GM12878 (cell line): Measurements from ENCODE around the gene RBP3. TPM values are rescaled to one million over a fixed set of nuclear protein-coding genes. Genes with fewer than 3 reads are reported as not detected.

Experiments
- ATAC-seq: fragments of 200-7000 bp; cut with Tn5 transposase; 3 replicates; pipeline ENCODE4 v1.9.1; 2020; ENCODE audit warnings: mild to moderate bottlenecking, moderate library complexity
- BruUV-seq: library from RNA; stranded (reverse); fragments of 400-500 nt; replicated peaks from 2 replicates; lab custom pipeline; 2021; lab: Mats Ljungman, UMichigan
- CTCF ChIA-PET: fragments of 300-600 bp; sonication (Branson Sonifier 250); formaldehyde crosslinking; extraction: SDS; loops from one replicate; lab custom pipeline; 2021; ENCODE audit warnings: inconsistent platforms; lab: Yijun Ruan, JAX
- POLR2A ChIA-PET: fragments of 350-600 bp; formaldehyde crosslinking; extraction: SDS; loops from one replicate; lab custom pipeline; 2021; ENCODE audit warnings: inconsistent platforms; lab: Charles Lee
- RAD21 ChIA-PET: fragments of 300-600 bp; sonication (Branson Sonifier 250); formaldehyde crosslinking; loops from one replicate; lab custom pipeline; 2023; ENCODE audit warnings: antibody characterized with exemption; ENCODE audit not compliant: unreplicated experiment; lab: Charles Lee
- SMC1A ChIA-PET: fragments of 300-600 bp; sonication (Branson Sonifier 250); formaldehyde crosslinking; loops from one replicate; lab custom pipeline; 2023; ENCODE audit not compliant: unreplicated experiment, uncharacterized antibody; lab: Charles Lee
- DNase-seq: peaks from one replicate; pipeline ENCODE4 v3.0.0-alpha.2; 2011; ENCODE audit warnings: low read depth, low spot score
- FAIRE-seq: peaks from 3 replicates; lab custom pipeline; 2011; peaks lifted over from hg19 to GRCh38; lab: Jason Lieb, UNC
- H2AFZ ChIP-seq: 2 replicates; pipeline ENCODE4 v1.6.0; 2011; ENCODE audit warnings: low read depth, low read length, control low read depth; ENCODE audit not compliant: control insufficient read depth
- H3K27ac ChIP-seq: 2 replicates; pipeline ENCODE4 v1.5.1; 2011; ENCODE audit warnings: control low read depth; ENCODE audit not compliant: control insufficient read depth, insufficient read depth
- H3K27me3 ChIP-seq, 2 experiments: replicated peaks in 1 of 2; 2 replicates each; pipeline versions ENCODE4 v1.6.0 to v1.6.1; 2011; ENCODE audit warnings: low read length in 1 of 2; ENCODE audit not compliant: control insufficient read depth in 2 of 2, insufficient read depth in 2 of 2
- H3K36me3 ChIP-seq, 2 experiments: 2 replicates each; pipeline ENCODE4 v1.5.1; 2011; ENCODE audit warnings: low read length in 1 of 2; ENCODE audit not compliant: control insufficient read depth in 2 of 2, insufficient read depth in 2 of 2
- H3K4me1 ChIP-seq: 2 replicates; pipeline ENCODE4 v1.6.1; 2011; ENCODE audit warnings: mild to moderate bottlenecking, low read length, moderate library complexity, mixed read lengths; ENCODE audit not compliant: control insufficient read depth, insufficient read depth
- H3K4me2 ChIP-seq: 2 replicates; pipeline ENCODE4 v1.6.0; 2011; ENCODE audit warnings: control low read depth; ENCODE audit not compliant: control insufficient read depth, insufficient read depth
- H3K4me3 ChIP-seq: fragments of 200-600 bp; sonication (generic); 2 replicates; pipeline ENCODE4 v1.5.1; 2016
- H3K79me2 ChIP-seq: 2 replicates; pipeline ENCODE4 v1.6.0; 2011; ENCODE audit warnings: low read length; ENCODE audit not compliant: control insufficient read depth, insufficient read depth
- H3K9ac ChIP-seq: 2 replicates; pipeline ENCODE4 v1.8.0; 2011; ENCODE audit warnings: low read length, control low read depth, mixed read lengths; ENCODE audit not compliant: control insufficient read depth, insufficient read depth
- H3K9me3 ChIP-seq: replicated peaks from 3 replicates; pipeline ENCODE4 v1.5.1; 2011; ENCODE audit warnings: mild to moderate bottlenecking, low read length; ENCODE audit not compliant: control insufficient read depth, insufficient read depth
- H4K20me1 ChIP-seq: 2 replicates; pipeline ENCODE4 v1.6.0; 2011; ENCODE audit not compliant: control insufficient read depth, insufficient read depth
- ASH2L ChIP-seq: fragments of 300-600, 200-600 bp; sonication (generic); IDR thresholded peaks from 2 replicates; pipeline ENCODE4 v1.6.1; 2017; ENCODE audit warnings: low read depth, mild to moderate bottlenecking, borderline replicate concordance
- BCL11A ChIP-seq: IDR thresholded peaks from 2 replicates; pipeline ENCODE4 v1.6.1; 2011; ENCODE audit warnings: low read depth, low read length
- CBFB ChIP-seq: IDR thresholded peaks from 2 replicates; pipeline ENCODE4 v1.6.1; 2016; ENCODE audit warnings: antibody characterized with exemption, low read depth
- CREB1 ChIP-seq: IDR thresholded peaks from 2 replicates; pipeline ENCODE4 v1.6.1; 2012; ENCODE audit warnings: low read depth, mild to moderate bottlenecking, inconsistent platforms
- EZH2 ChIP-seq: IDR thresholded peaks from 2 replicates; pipeline ENCODE4 v1.6.1; 2012; ENCODE audit warnings: low read depth, mild to moderate bottlenecking, control low read depth, inconsistent platforms, low read length, borderline replicate concordance; ENCODE audit not compliant: control insufficient read depth
- JUNB ChIP-seq: IDR thresholded peaks from 2 replicates; pipeline ENCODE4 v1.6.1; 2016; ENCODE audit warnings: antibody characterized with exemption, mild to moderate bottlenecking
- NFIC ChIP-seq: IDR thresholded peaks from 2 replicates; pipeline ENCODE4 v1.6.1; 2012; ENCODE audit warnings: low read depth, mild to moderate bottlenecking, inconsistent platforms, low read length, moderate library complexity
- NFYA ChIP-seq: IDR thresholded peaks from 2 replicates; pipeline ENCODE4 v1.6.1; 2011; ENCODE audit warnings: low read depth, mild to moderate bottlenecking, low read length, improper control_type of control experiment, borderline replicate concordance
- NFYB ChIP-seq: IDR thresholded peaks from 2 replicates; pipeline ENCODE4 v1.6.1; 2011; ENCODE audit warnings: low read depth, mild to moderate bottlenecking, low read length, improper control_type of control experiment, moderate library complexity; ENCODE audit not compliant: insufficient read depth
- POLR2AphosphoS2 ChIP-seq: IDR thresholded peaks from 2 replicates; pipeline ENCODE4 v1.6.1; 2011; ENCODE audit warnings: low read depth, mild to moderate bottlenecking, low read length, improper control_type of control experiment, moderate library complexity
- RAD51 ChIP-seq: fragments of 450-650 bp; IDR thresholded peaks from 2 replicates; pipeline ENCODE4 v1.6.1; 2016; ENCODE audit warnings: moderate library complexity, mild to moderate bottlenecking, inconsistent platforms
- RB1 ChIP-seq: fragments of 450-650 bp; formaldehyde crosslinking; IDR thresholded peaks from 2 replicates; pipeline ENCODE4 v1.6.1; 2017; ENCODE audit warnings: mild to moderate bottlenecking, borderline replicate concordance
- RBBP5 ChIP-seq: fragments of 200-600 bp; sonication (generic); conservative IDR thresholded peaks from 2 replicates; pipeline ENCODE4 v1.6.1; 2016
- SPI1 ChIP-seq: IDR thresholded peaks from 2 replicates; pipeline ENCODE4 v1.6.1; 2011; ENCODE audit warnings: low read depth, mild to moderate bottlenecking, low read length, moderate library complexity, borderline replicate concordance; ENCODE audit not compliant: insufficient read depth
- SREBF1 ChIP-seq: IDR thresholded peaks from 2 replicates; pipeline ENCODE4 v1.6.1; 2012; ENCODE audit warnings: mild to moderate bottlenecking, low read length
- SUZ12 ChIP-seq: fragments of 200-600 bp; sonication (generic); IDR thresholded peaks from one replicate; pipeline ENCODE4 v1.6.1; 2018; ENCODE audit warnings: antibody characterized with exemption, mild to moderate bottlenecking; ENCODE audit not compliant: unreplicated experiment
- ZNF207 ChIP-seq: fragments of 450-650 bp; IDR thresholded peaks from 2 replicates; pipeline ENCODE4 v1.6.1; 2014; ENCODE audit warnings: antibody characterized with exemption, mild to moderate bottlenecking, borderline replicate concordance
- ZNF274 ChIP-seq: IDR thresholded peaks from one replicate; pipeline ENCODE4 v1.8.0; 2011; ENCODE audit not compliant: insufficient read length, insufficient read depth
- WGBS: methylation state at CpG from one replicate; pipeline ENCODE4 v1.1.6; 2016; ENCODE audit warnings: low lambda C conversion rate; ENCODE audit not compliant: insufficient replicate concordance, insufficient coverage; ENCODE audit errors: missing lambda C conversion rate; 5-methylcytosine and 5-hydroxymethylcytosine counted together
- in situ Hi-C: fragments of 300-500 bp; cut with MboI; formaldehyde crosslinking; loops from 9 replicates; pipeline ENCODE4 v1.14.3; 2018; ENCODE audit warnings: mixed read lengths
- intact Hi-C: fragments of 100-400 bp; cut with micrococcal nuclease; formaldehyde crosslinking; loops from one replicate; pipeline ENCODE4 v1.14.2; 2022; ENCODE audit not compliant: unreplicated experiment
- polyA plus RNA-seq, 11 experiments: library from polyadenylated mRNA; depleted of rRNA in 4 of 11; unstranded in 6 of 11; stranded (reverse) in 5 of 11; fragments of >200 nt; fragmentation: Nextera tagmentation in 4 of 11; fragmentation: Illumina TruSeq in 1 of 11; extraction: Ambion mirVana in 4 of 11; extraction: Trizol in 1 of 11; gene quantifications; 1 replicate in 1 of 11; 2 replicates in 10 of 11; pipeline versions ENCODE4 v1.2.1 to v1.2.3, GENCODE V29; 2011 to 2016; ENCODE audit warnings: inconsistent platforms in 2 of 11, missing spikeins in 2 of 11, low read depth in 1 of 11
- total RNA-seq, 4 experiments: library from RNA; depleted of rRNA in 3 of 4; stranded (reverse); fragments of >200 nt in 3 of 4; fragmentation: Illumina TruSeq in 1 of 4; extraction: Trizol in 1 of 4; gene quantifications; 2 replicates each; pipeline versions ENCODE4 v1.2.1 to v1.2.3, GENCODE V29; 2013 to 2021
- TF ChIP-seq, protein P1 (sequence below): fragments of 450-650 bp; IDR thresholded peaks from 2 replicates; pipeline ENCODE4 v1.6.1; 2014; ENCODE audit warnings: mild to moderate bottlenecking

RBP3 gene
- total and polyA plus RNA-seq, 10 of the 15 experiments (the other 5 are each of a cell fraction or from before 2014, with no cell fraction given), result not detected

DNA sequence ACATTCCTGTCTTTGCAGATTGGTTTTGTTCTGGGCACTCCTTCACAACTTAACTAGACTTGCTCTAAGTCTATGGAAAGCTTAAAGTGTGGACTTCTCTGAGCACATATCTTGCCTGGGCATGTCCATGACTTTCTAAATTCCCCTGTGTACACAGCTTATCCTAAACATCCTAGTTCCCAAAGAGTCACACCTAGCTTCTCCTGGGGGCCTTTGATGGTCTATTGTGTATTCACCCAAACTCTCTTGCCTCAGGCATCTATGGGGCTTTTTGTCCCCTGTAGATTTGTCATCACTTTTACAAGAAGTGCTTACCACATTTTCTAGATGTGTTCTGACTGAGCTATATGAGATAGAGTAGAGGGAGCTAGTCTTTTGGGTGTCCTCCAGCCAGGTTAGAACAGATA, 48.2 kb downstream of the RBP3 start (continued):
- no peak for TF ChIP-seq POLR2AphosphoS2
- TF ChIP-seq NFYB, result no peak
- TF ChIP-seq, all 136 proteins: peak for 0

DNA sequence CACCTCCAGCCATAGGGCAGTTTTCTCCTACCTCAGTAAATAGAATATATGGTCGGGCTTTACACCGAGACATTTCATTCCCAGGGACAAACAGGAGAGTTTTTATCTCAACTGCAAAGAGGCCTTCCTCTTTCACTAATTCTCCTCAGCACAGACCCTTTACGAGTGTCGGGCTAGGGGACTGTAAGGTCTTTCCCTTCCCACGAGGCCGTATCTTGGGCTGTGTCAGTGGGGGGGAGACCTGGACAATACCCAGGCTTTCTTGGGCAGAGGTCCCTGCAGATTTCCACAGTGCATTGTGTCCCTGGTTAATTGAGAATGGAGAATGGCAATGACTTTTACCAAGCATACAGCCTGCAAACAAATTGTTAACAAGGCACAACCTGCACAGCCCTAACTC, 49.1 kb downstream of the RBP3 start:
- ChIA-PET POLR2A (no interaction called here), CTCF (no interaction called here), RAD21 (no interaction called here), SMC1A (no interaction called here)
- no peak for TF ChIP-seq CBFB
- TF ChIP-seq SUZ12, result no peak
- TF ChIP-seq RAD51, result no peak
- TF ChIP-seq NFIC, result no peak
- no peak for TF ChIP-seq JUNB
- TF ChIP-seq BCL11A, result no peak
- TF ChIP-seq SREBF1, result no peak
- TF ChIP-seq ZNF207, result no peak
- TF ChIP-seq ZNF274, result no peak
- no peak for TF ChIP-seq RBBP5
- no peak for TF ChIP-seq ASH2L
- no peak for TF ChIP-seq RB1
- TF ChIP-seq SPI1, result no peak
- TF ChIP-seq NFYA, result no peak
- TF ChIP-seq CREB1, result no peak
- no peak for TF ChIP-seq EZH2
- TF ChIP-seq, protein P1, sequence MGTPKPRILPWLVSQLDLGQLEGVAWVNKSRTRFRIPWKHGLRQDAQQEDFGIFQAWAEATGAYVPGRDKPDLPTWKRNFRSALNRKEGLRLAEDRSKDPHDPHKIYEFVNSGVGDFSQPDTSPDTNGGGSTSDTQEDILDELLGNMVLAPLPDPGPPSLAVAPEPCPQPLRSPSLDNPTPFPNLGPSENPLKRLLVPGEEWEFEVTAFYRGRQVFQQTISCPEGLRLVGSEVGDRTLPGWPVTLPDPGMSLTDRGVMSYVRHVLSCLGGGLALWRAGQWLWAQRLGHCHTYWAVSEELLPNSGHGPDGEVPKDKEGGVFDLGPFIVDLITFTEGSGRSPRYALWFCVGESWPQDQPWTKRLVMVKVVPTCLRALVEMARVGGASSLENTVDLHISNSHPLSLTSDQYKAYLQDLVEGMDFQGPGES, result no peak
- no peaks in the 10 kb centered on the region for H4K20me1 ChIP-seq
- H3K27ac ChIP-seq, result no peak overlapping the region
- H3K4me3 ChIP-seq, result no peak overlapping the region
- H2AFZ ChIP-seq, result no peak overlapping the region
- no peaks in the 10 kb centered on the region for H3K79me2 ChIP-seq
- H3K9ac ChIP-seq, result no peak overlapping the region
- H3K4me2 ChIP-seq, result no peak overlapping the region
- no peaks in the 10 kb centered on the region; the same call in 2 of the 3 replicates for H3K9me3 ChIP-seq
- BruUV-seq, result no TSS peak
- no peak for DNase-seq
- intact Hi-C loops, result no loop called here
- 19% methylated on average over 6 of the region's 6 CpGs for WGBS
- H3K27me3 ChIP-seq, result no peaks in the 10 kb centered on the region; a peak in 1 of 4 replicates
- in situ Hi-C loops, result no loop called here
- H3K4me1 ChIP-seq, result no peaks in the 10 kb centered on the region
- H3K36me3 ChIP-seq, result no peaks in the 10 kb centered on the region
- no peak for FAIRE-seq
- no peak for ATAC-seq
